ENCODE data around the gene EPHA3. TPM values are rescaled to one million over a fixed set of nuclear protein-coding genes. Genes with fewer than 3 reads are reported as not detected.

EPHA3 gene
- total RNA-seq, 1 experiment from 2014 or later = not detected

- no peak for DNase-seq (ENCODE audit: low read depth)
Measured at GRCh38 chr3:89358281-89358680, 250.9 kb downstream of the EPHA3 start.

GRCh38 chr3:89360156-89360555 lies 252.7 kb downstream of the EPHA3 start:
- peak; percentile 46 for DNase-seq (ENCODE audit: low read depth)

GRCh38 chr3:89362496-89362895 lies 255.1 kb downstream of the EPHA3 start:
- no peak for DNase-seq (ENCODE audit: low read depth)

GRCh38 chr3:89363171-89363570 lies 255.8 kb downstream of the EPHA3 start:
- DNase-seq (ENCODE audit: low read depth) = no peak

GRCh38 chr3:89364314-89364713 lies 256.9 kb downstream of the EPHA3 start:
- DNase-seq (ENCODE audit: low read depth) = no peak

GRCh38 chr3:89367166-89367565 lies 259.7 kb downstream of the EPHA3 start:
- peak; percentile 17 for DNase-seq (ENCODE audit: low read depth)

- peak; percentile 57 for DNase-seq (ENCODE audit: low read depth)
Measured at GRCh38 chr3:89368846-89369245, 261.4 kb downstream of the EPHA3 start.

- peak; percentile 72 for DNase-seq (ENCODE audit: low read depth)
Measured at GRCh38 chr3:89372456-89372855, 265.0 kb downstream of the EPHA3 start.

GRCh38 chr3:89373434-89373833 lies 266.0 kb downstream of the EPHA3 start:
- no peak for DNase-seq (ENCODE audit: low read depth)

GRCh38 chr3:89375451-89375850 lies 268.0 kb downstream of the EPHA3 start:
- DNase-seq (ENCODE audit: low read depth) = no peak

- peak; percentile 58 for DNase-seq (ENCODE audit: low read depth)
Measured at GRCh38 chr3:89380016-89380415, 272.6 kb downstream of the EPHA3 start.

GRCh38 chr3:89392991-89393390 lies 285.6 kb downstream of the EPHA3 start:
- no peak for DNase-seq (ENCODE audit: low read depth)

GRCh38 chr3:89395456-89395855 lies 288.0 kb downstream of the EPHA3 start:
- DNase-seq (ENCODE audit: low read depth) = no peak

GRCh38 chr3:89395996-89396395 lies 288.6 kb downstream of the EPHA3 start:
- no peak for DNase-seq (ENCODE audit: low read depth)

- DNase-seq (ENCODE audit: low read depth) = no peak
Measured at GRCh38 chr3:89402051-89402450, 294.6 kb downstream of the EPHA3 start.

- no peak for DNase-seq (ENCODE audit: low read depth)
Measured at GRCh38 chr3:89405176-89405575, 297.8 kb downstream of the EPHA3 start.

- DNase-seq (ENCODE audit: low read depth) = no peak
Measured at GRCh38 chr3:89405593-89405992, 298.2 kb downstream of the EPHA3 start.

- no peak for DNase-seq (ENCODE audit: low read depth)
Measured at GRCh38 chr3:89411201-89411600, 303.8 kb downstream of the EPHA3 start.

GRCh38 chr3:89414270-89414669 lies 306.8 kb downstream of the EPHA3 start:
- no peak for DNase-seq (ENCODE audit: low read depth)

- peak; percentile 28 for DNase-seq (ENCODE audit: low read depth)
Measured at GRCh38 chr3:89419647-89420241, 312.3 kb downstream of the EPHA3 start.

GRCh38 chr3:89426060-89426459 lies 318.6 kb downstream of the EPHA3 start:
- DNase-seq (ENCODE audit: low read depth) = no peak

GRCh38 chr3:89434621-89435380 lies 327.4 kb downstream of the EPHA3 start:
- DNase-seq (ENCODE audit: low read depth) = no peak

GRCh38 chr3:89436846-89437245 lies 329.4 kb downstream of the EPHA3 start:
- DNase-seq (ENCODE audit: low read depth) = no peak
